ENCODE measurements around the gene NDUFAF8.

NDUFAF8 gene

GRCh38 chr17:81200695-81201580, 38.2 kb upstream of the NDUFAF8 start:
- DNase-seq (ENCODE audit: low read depth in 2 of 2) = no peak

- no peak for DNase-seq (ENCODE audit: low read depth in 2 of 2)
Observed at GRCh38 chr17:81202318-81202717, 36.8 kb upstream of the NDUFAF8 start.

- DNase-seq (ENCODE audit: low read depth in 2 of 2) = no peak
Observed at GRCh38 chr17:81203136-81203535, 36.0 kb upstream of the NDUFAF8 start.

GRCh38 chr17:81204578-81204977, 34.5 kb upstream of the NDUFAF8 start:
- DNase-seq (ENCODE audit: low read depth in 2 of 2) = no peak

GRCh38 chr17:81206166-81206565, 33.0 kb upstream of the NDUFAF8 start:
- no peak for DNase-seq (ENCODE audit: low read depth in 2 of 2)

- DNase-seq (ENCODE audit: low read depth in 2 of 2) = no peak
Observed at GRCh38 chr17:81206657-81207056, 32.5 kb upstream of the NDUFAF8 start.

GRCh38 chr17:81207610-81208581, 31.2 kb upstream of the NDUFAF8 start:
- no peak for DNase-seq (ENCODE audit: low read depth in 2 of 2)

GRCh38 chr17:81208651-81209050, 30.5 kb upstream of the NDUFAF8 start:
- no peak for DNase-seq (ENCODE audit: low read depth in 2 of 2)

- DNase-seq (ENCODE audit: low read depth in 2 of 2) = no peak
Observed at GRCh38 chr17:81209141-81209540, 30.0 kb upstream of the NDUFAF8 start.

GRCh38 chr17:81210466-81210865, 28.7 kb upstream of the NDUFAF8 start:
- no peak for DNase-seq (ENCODE audit: low read depth in 2 of 2)

- no peak for DNase-seq (ENCODE audit: low read depth in 2 of 2)
Observed at GRCh38 chr17:81210868-81211267, 28.2 kb upstream of the NDUFAF8 start.

- no peak for DNase-seq (ENCODE audit: low read depth in 2 of 2)
Observed at GRCh38 chr17:81212365-81212764, 26.8 kb upstream of the NDUFAF8 start.

- no peak for DNase-seq (ENCODE audit: low read depth in 2 of 2)
Observed at GRCh38 chr17:81213978-81214377, 25.1 kb upstream of the NDUFAF8 start.

- no peak for DNase-seq (ENCODE audit: low read depth in 2 of 2)
Observed at GRCh38 chr17:81217491-81217890, 21.6 kb upstream of the NDUFAF8 start.

- DNase-seq (ENCODE audit: low read depth in 2 of 2) = no peak
Observed at GRCh38 chr17:81218459-81218858, 20.7 kb upstream of the NDUFAF8 start.

GRCh38 chr17:81218991-81219390, 20.1 kb upstream of the NDUFAF8 start:
- DNase-seq (ENCODE audit: low read depth in 2 of 2) = no peak

GRCh38 chr17:81219476-81220180, 19.5 kb upstream of the NDUFAF8 start:
- no peak for DNase-seq (ENCODE audit: low read depth in 2 of 2)

GRCh38 chr17:81221371-81221841, 17.7 kb upstream of the NDUFAF8 start:
- no peak for DNase-seq (ENCODE audit: low read depth in 2 of 2)

GRCh38 chr17:81221842-81222619, 17.1 kb upstream of the NDUFAF8 start:
- DNase-seq (ENCODE audit: low read depth in 2 of 2) = no peak

- DNase-seq (ENCODE audit: low read depth in 2 of 2) = no peak
Observed at GRCh38 chr17:81222620-81222905, 16.6 kb upstream of the NDUFAF8 start.
